Upper lobe of left lung (tissue), 4 donors: Measurements from ENCODE around the gene TPP2.

Experiments
- CTCF ChIP-seq, 6 experiments: fragments of 450-650 bp in 4 of 6; fragments of 200-600 bp in 2 of 6; sonication (generic) in 2 of 6; IDR thresholded peaks; one replicate each; pipeline ENCODE4 v1.5.1; 2016 to 2019; ENCODE audit warnings: antibody characterized with exemption in 6 of 6
- POLR2A ChIP-seq, 4 donors: fragments of 450-650 bp; IDR thresholded peaks; one replicate each; pipeline ENCODE4 v1.5.1; 2016 to 2017; ENCODE audit warnings: antibody characterized with exemption in 4 of 4, mild to moderate bottlenecking in 2 of 4

- TF ChIP-seq POLR2A (IDR thresholded peaks at IDR 0.05) = no peak
- no peak for TF ChIP-seq CTCF (IDR thresholded peaks at IDR 0.05)
Measured at GRCh38 chr13:102654756-102655155, 58.0 kb downstream of the TPP2 start.
